Measurements from ENCODE around the gene SSC4D. TPM values are rescaled to one million over a fixed set of nuclear protein-coding genes. Genes with fewer than 3 reads are reported as not detected.

The SSC4D gene
- total RNA-seq, 1 donor from 2014 or later = 22.4 TPM

DNA sequence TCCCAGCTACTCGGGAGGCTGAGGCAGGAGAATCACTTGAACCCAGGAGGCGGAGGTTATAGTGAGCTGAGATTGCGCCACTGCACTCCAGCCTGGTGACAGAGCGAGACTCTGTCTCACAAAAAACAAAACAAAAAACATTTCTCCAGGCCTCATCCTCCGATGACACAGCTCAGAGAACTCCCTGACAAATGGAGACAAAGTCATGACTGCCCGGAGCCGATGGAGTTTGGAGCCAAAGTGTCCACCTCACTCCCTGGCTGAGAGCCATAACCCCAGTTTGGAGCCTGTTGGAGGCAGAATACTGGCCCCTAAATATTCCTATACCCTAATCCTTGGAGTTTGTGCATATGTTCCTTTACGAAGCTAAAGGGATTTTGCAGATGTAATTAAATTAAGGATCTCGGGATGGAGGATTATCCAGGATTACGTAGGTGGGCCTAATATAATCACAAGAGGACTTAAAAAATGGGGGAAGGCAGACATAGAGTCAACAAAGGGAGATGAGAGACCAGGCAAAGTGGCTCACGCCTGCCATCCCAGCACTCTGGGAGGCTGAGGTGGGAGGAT, 22.7 kb downstream of the SSC4D start:
- Mint-ChIP-seq H3K36me3 (peaks cover 2% of the 10 kb centered on the region), H3K9me3 (no peaks in the 10 kb centered on the region), H3K27me3 (ENCODE audit: low read depth) (no peaks in the 10 kb centered on the region), H3K27ac (no peak overlapping the region), H3K4me1 (no peaks in the 10 kb centered on the region), H3K4me3 (no peak overlapping the region)
- TF ChIP-seq, protein P1, sequence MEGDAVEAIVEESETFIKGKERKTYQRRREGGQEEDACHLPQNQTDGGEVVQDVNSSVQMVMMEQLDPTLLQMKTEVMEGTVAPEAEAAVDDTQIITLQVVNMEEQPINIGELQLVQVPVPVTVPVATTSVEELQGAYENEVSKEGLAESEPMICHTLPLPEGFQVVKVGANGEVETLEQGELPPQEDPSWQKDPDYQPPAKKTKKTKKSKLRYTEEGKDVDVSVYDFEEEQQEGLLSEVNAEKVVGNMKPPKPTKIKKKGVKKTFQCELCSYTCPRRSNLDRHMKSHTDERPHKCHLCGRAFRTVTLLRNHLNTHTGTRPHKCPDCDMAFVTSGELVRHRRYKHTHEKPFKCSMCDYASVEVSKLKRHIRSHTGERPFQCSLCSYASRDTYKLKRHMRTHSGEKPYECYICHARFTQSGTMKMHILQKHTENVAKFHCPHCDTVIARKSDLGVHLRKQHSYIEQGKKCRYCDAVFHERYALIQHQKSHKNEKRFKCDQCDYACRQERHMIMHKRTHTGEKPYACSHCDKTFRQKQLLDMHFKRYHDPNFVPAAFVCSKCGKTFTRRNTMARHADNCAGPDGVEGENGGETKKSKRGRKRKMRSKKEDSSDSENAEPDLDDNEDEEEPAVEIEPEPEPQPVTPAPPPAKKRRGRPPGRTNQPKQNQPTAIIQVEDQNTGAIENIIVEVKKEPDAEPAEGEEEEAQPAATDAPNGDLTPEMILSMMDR (IDR thresholded peaks at IDR 0.05; ENCODE audit: unreplicated experiment) = no peak
- no peak for DNase-seq (ENCODE audit: low spot score in 2 of 2, unreplicated experiment in 2 of 2)

DNA sequence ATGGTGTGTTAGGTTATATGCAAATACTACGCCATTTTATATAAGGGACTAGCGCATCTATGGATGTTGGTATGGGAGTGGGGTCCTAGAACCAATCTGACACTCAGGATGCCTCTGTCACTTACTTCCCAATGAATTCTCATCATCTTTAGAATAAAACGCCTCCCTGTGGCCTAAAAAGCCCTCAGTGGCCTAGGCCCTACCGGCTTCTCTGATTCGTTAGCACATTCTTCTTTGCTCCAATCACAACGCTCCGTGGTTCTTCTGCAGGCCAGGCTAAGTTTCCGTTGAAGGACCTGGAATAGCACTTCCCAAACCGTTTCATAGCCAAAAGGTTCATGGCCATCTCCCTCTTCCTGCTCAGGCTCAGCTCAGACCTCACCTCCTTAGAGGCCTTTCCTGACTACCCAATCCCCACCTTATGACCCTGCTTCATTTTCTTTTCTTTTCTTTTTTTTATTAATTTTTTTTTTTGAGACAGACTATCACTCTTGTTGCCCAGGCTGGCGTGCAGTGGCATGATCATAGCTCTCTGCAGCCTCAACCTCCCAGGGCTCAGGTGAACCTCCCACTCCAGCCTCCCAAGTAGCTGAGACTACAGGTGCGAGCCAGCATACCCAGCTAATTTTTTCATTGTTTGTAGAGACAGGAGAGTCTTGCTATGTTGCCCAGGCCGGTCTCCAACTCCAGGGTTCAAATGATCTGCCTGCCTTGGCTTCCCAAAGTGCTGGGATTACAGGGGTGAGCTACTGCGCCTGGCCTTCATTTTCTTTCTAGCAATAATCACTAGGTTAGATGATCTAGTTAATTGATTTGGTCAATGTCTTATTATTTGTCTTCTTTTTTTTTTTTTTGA, 26.2 kb downstream of the SSC4D start:
- TF ChIP-seq, protein P1 (IDR thresholded peaks at IDR 0.05; ENCODE audit: unreplicated experiment) = no peak
- Mint-ChIP-seq H3K4me3 (no peak overlapping the region), H3K36me3 (no peaks in the 10 kb centered on the region), H3K4me1 (peaks cover 2% of the 10 kb centered on the region), H3K27me3 (ENCODE audit: low read depth) (no peaks in the 10 kb centered on the region), H3K27ac (no peak overlapping the region), H3K9me3 (no peaks in the 10 kb centered on the region)
- no peak for DNase-seq (ENCODE audit: low spot score in 2 of 2, unreplicated experiment in 2 of 2)

DNA sequence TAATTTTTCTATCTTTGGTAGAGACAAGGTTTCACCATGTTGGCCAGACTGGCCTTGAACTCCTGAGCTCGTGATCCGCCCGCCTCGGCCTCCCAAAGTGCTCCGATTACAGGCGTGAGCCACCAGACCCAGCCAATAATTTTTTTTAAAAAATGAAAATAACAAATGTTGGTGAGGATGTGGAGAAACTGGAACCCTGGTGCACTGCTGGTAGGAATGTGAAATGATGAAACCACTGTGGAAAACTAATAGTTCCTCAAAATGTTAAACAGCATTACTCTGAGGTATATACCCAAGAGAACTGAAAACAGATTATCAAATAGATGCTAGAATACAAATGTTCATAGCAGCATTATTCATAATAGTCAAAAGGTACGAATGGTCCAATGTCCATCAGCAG, 27.7 kb downstream of the SSC4D start:
- DNase-seq (ENCODE audit: low spot score in 2 of 2, unreplicated experiment in 2 of 2) = no peak
- H3K4me3 Mint-ChIP-seq = no peak overlapping the region
- no peaks in the 10 kb centered on the region for H3K9me3 Mint-ChIP-seq
- H3K36me3 Mint-ChIP-seq = no peaks in the 10 kb centered on the region
- peaks cover 2% of the 10 kb centered on the region for H3K4me1 Mint-ChIP-seq
- no peak overlapping the region for H3K27ac Mint-ChIP-seq
- H3K27me3 Mint-ChIP-seq (ENCODE audit: low read depth) = no peaks in the 10 kb centered on the region
- TF ChIP-seq, protein P1 (IDR thresholded peaks at IDR 0.05; ENCODE audit: unreplicated experiment) = peak; percentile 30

DNA sequence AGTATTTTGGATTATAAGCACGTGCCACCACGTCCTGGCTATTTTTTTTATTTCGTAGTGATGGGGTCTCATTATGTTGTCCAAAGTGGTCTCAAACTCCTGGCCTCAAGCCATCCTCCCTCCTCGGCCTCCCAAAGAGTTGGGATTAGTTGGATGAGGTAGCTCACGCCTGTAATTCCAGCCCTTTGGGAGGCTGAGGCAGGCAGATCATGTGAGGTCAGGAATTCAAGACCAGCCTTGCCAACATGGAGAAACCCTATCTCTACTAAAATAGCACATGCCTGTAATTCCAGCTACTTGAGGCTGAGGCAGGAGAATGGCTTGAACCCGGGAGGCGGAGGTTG, 28.9 kb downstream of the SSC4D start:
- Mint-ChIP-seq H3K9me3 (no peaks in the 10 kb centered on the region), H3K4me3 (peak overlapping the region; percentile 70), H3K4me1 (peaks cover 2% of the 10 kb centered on the region), H3K36me3 (no peaks in the 10 kb centered on the region), H3K27me3 (ENCODE audit: low read depth) (no peaks in the 10 kb centered on the region), H3K27ac (peak overlapping the region; percentile 98)
- DNase-seq (ENCODE audit: low spot score in 2 of 2, unreplicated experiment in 2 of 2) = no peak
- TF ChIP-seq, protein P1 (IDR thresholded peaks at IDR 0.05; ENCODE audit: unreplicated experiment) = no peak

DNA sequence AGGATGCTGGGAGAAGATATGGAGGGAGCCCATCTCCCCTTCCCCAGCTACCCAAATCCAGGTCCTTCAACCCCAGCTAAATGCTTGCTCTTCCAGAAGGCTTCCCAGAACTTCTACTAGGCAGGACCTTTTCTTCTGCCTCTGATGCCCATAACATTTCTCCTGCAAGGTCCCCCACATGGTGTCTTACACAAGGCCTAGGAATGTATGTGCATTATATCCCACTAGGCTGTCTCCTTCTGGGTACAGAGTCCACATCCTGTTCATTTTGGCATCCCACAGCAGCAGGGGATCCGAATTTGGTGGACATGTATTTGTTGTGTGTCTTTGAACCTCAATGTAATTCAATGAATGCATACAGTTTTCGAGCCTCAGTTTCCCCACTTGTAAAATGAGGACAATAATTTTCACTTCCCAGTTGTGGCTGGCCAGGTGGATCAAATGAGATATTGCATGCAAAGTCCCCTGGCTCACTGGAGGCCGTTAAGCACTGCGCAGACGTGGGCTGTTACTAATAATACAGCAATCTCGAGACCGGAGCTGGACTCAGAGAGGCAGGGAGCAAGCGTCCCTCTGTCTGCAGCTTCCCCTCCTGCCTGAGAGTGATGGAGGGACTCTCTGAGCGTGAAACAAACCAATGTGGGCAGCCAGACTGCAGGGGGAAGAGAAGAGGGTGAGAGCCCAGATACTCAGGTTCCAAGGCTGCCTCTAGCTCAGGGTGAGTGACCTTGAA, 32.1 kb downstream of the SSC4D start:
- TF ChIP-seq, protein P1 (IDR thresholded peaks at IDR 0.05; ENCODE audit: unreplicated experiment) = no peak
- Mint-ChIP-seq H3K36me3 (no peaks in the 10 kb centered on the region), H3K4me1 (peaks cover 10% of the 10 kb centered on the region), H3K9me3 (no peaks in the 10 kb centered on the region), H3K27me3 (ENCODE audit: low read depth) (no peaks in the 10 kb centered on the region), H3K27ac (no peak overlapping the region), H3K4me3 (no peak overlapping the region)
- DNase-seq (ENCODE audit: low spot score in 2 of 2, unreplicated experiment in 2 of 2) = no peak

Data from mesothelial cell of epicardium (in vitro differentiated cells).